Gastroesophageal sphincter (tissue), 2 donors: ENCODE results near the gene TMEM217.

Experiments used
- POLR2A ChIP-seq, 2 donors: fragments of 450-650 bp; IDR thresholded peaks; one replicate each; pipeline ENCODE4 v1.6.1; 2017; ENCODE audit warnings: antibody characterized with exemption in 2 of 2, mild to moderate bottlenecking in 2 of 2, moderate library complexity in 1 of 2
- POLR2AphosphoS5 ChIP-seq: sonication (generic); formaldehyde crosslinking; IDR thresholded peaks from one replicate; pipeline ENCODE4 v1.6.1; 2017; ENCODE audit warnings: antibody characterized with exemption

GRCh38 chr6:37259191-37259590, 1.2 kb upstream of the TMEM217 start:
- TF ChIP-seq POLR2A (IDR thresholded peaks at IDR 0.05) (no peak), POLR2AphosphoS5 (no peak)
